Fibroblast of skin of back (primary cell): ENCODE data around the gene GNGT2.

ENCODE experiments used
- DNase-seq: peaks from one replicate; pipeline ENCODE4 v3.0.0-alpha.2; 2013

The GNGT2 gene

DNA sequence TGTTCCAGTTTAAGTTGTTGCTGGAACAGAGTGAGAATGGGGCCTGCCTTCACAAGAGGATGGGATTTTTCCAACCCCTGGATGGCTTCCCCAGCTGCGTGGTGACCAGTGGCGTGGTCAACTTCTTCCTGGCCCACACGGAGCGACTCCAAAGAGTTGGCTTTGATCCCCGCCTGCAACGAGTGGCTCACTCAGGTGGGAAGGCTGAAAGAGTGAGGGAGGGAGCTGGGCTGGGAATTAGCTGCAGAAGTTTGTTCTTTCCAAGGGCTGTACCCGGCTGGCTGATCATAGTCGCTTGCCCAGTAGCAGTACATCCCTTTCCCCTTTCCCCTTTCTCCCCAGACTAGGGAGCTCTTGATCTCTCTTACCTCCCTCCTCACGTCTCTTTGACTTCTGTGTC lies 41.7 kb downstream of the GNGT2 start:
- no peak for DNase-seq

DNA sequence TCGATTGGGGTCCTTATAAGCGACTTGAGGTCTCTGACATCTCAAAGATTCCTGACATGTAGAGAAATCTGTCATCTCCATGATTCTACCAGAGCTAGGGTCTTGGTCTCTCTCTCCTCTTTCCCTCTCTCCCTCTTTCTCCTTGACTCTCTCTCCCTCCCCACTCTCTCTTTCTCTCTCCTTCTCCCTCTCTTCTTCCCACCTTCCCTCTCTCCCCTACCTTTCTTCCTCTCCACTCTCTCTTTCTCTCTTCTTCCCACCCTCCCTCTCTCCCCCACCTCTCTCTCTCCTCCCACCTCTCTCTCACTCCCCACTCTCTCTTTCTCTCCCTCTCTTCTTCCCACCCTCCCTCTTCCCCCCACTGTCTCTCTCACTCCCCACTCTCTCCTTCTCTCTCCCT lies 45.2 kb downstream of the GNGT2 start:
- no peak for DNase-seq

DNA sequence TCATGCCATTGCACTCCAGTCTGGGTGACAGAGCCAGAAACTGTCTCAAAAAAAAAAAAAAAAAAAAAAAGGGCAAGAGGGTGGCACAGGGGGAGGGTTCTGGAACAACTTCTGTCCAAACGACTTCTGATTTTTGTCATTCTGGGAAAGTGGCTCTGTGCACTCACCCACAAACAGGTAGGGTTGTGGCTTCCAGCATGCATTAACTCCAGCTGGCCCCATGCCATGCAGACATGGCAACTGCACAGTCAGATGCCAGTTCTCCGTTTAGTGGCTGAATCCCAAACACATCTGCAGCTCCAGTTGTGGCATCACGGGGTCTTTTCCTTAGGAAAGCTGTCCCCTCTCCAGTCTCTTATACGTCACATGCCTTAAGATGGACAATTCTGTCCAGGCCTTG lies 47.5 kb downstream of the GNGT2 start:
- DNase-seq: no peak

DNA sequence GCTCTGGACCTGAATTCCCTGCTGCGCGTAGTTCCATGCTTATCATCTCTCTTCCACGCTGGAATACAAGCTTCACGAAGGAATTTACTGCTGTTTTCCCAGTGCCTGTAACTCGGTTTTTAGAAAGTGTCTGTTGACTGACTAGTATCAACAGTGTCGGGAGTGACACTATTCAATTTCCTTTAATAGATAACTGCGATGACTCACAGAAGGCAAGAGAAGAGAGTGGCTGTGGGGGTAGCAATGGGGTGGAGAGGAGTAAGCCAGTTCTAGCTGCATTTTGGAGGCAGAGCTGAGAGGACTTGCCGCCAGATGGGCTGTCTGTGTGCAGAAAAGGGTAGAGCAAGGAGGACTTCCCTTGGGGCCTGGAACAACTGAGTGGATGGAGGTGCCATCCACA lies 52.6 kb downstream of the GNGT2 start:
- peak; percentile 61 for DNase-seq

DNA sequence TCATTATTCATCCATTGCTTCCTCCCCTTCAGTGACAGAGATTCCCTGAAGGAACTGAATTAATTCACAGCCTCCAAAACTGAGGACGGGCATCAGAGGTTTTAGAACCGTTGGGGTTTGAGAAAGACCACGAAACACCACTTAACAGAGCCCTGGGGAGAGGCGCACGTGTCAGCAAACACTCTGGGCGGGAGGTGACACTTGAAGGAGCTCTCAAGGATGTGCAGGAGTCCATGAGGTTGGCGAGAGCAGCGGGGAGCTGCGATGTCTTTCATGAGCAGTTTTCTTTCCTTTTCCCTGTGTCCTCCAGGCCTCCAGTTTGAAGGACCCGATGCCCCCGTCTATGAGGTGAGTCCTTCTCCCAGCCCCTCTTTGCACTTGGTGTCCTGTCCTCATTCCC lies 54.1 kb downstream of the GNGT2 start:
- DNase-seq: no peak
